ENCODE measurements around the gene GYG1. TPM values are rescaled to one million over a fixed set of nuclear protein-coding genes. Genes with fewer than 3 reads are reported as not detected.

Gene GYG1
- total RNA-seq, 1 donor from 2014 or later = 44.8 TPM

DNA sequence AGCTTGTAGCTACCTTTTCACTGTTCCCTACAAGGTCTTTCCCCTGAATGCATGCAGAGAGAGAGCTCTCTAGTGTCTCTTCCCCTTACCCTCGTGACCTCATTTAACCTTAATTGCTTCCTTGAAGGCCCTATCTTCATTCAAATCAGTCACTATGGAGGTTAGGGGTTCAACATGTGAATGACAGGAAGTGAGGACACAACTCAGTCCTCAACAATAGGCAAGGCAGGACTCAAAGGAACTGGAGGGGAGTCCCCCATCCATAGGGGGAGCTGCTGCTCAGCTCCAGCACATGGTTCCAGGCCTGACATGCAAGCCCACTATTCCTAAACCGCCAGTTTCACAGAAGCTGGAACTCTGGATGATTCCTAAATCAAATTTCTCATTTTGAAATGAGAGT is 33.8 kb upstream of the GYG1 start:
- peaks cover 10% of the 10 kb centered on the region for H3K27me3 Mint-ChIP-seq (ENCODE audit: unreplicated experiment)

DNA sequence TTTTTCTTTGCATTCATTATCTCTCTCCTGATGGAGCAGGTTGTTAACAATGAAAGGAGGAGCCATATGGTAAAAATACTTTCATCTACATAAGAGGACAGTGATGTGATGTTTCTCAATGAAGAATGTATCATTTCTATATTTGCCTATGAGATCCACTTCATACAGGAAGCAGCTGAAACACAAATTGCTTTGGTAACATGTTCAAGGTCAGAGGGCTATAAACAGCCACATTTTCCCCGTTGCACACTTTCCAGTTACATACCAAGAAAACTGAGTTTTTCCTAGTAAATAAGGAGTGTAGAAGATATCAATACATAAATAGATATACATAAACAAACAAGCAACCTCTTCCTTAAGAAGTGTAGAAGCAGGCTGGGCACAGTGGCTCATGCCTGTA is 32.6 kb upstream of the GYG1 start:
- H3K27me3 Mint-ChIP-seq (ENCODE audit: unreplicated experiment) = peaks cover 13% of the 10 kb centered on the region
- TF ChIP-seq, protein P1, sequence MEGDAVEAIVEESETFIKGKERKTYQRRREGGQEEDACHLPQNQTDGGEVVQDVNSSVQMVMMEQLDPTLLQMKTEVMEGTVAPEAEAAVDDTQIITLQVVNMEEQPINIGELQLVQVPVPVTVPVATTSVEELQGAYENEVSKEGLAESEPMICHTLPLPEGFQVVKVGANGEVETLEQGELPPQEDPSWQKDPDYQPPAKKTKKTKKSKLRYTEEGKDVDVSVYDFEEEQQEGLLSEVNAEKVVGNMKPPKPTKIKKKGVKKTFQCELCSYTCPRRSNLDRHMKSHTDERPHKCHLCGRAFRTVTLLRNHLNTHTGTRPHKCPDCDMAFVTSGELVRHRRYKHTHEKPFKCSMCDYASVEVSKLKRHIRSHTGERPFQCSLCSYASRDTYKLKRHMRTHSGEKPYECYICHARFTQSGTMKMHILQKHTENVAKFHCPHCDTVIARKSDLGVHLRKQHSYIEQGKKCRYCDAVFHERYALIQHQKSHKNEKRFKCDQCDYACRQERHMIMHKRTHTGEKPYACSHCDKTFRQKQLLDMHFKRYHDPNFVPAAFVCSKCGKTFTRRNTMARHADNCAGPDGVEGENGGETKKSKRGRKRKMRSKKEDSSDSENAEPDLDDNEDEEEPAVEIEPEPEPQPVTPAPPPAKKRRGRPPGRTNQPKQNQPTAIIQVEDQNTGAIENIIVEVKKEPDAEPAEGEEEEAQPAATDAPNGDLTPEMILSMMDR (IDR thresholded peaks at IDR 0.05; ENCODE audit: unreplicated experiment) = no peak
- no peaks in the 10 kb centered on the region for H3K36me3 Mint-ChIP-seq (ENCODE audit: low read depth, unreplicated experiment)
- H3K4me1 Mint-ChIP-seq (ENCODE audit: unreplicated experiment) = peaks cover 16% of the 10 kb centered on the region
- H3K27ac Mint-ChIP-seq (ENCODE audit: unreplicated experiment) = no peak overlapping the region
- no peak for DNase-seq (ENCODE audit: low spot score)
- no peaks in the 10 kb centered on the region for H3K9me3 Mint-ChIP-seq (ENCODE audit: unreplicated experiment)
- H3K4me3 Mint-ChIP-seq (ENCODE audit: unreplicated experiment) = no peak overlapping the region

More for the DNA sequence above, 33.8 kb upstream of the GYG1 start:
- no peaks in the 10 kb centered on the region for H3K36me3 Mint-ChIP-seq (ENCODE audit: low read depth, unreplicated experiment)
- no peaks in the 10 kb centered on the region for H3K9me3 Mint-ChIP-seq (ENCODE audit: unreplicated experiment)
- no peak overlapping the region for H3K27ac Mint-ChIP-seq (ENCODE audit: unreplicated experiment)
- no peak overlapping the region for H3K4me3 Mint-ChIP-seq (ENCODE audit: unreplicated experiment)
- TF ChIP-seq, protein P1 (IDR thresholded peaks at IDR 0.05; ENCODE audit: unreplicated experiment) = peak; percentile 26
- peak; percentile 41 for DNase-seq (ENCODE audit: low spot score)
- peaks cover 16% of the 10 kb centered on the region for H3K4me1 Mint-ChIP-seq (ENCODE audit: unreplicated experiment)

DNA sequence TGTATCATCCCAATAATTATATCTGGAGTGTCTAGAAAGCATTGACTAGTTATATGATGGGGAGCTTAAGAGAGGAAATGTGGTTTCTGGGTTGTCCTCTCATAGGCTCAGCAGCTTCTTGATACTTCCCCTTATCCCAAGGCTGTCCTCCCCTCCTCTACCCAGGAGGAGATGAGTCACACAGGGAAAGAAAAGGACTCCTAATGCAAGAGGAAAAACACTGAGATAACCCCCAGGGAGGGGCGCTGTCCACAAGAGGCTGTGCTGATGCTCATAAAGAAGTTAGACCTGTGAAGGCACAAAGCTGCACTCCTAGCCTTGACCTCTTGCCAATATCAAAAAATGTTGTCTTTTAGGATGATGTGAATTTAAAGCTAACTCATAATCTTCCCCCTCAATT is 28.8 kb upstream of the GYG1 start:
- H3K27ac Mint-ChIP-seq (ENCODE audit: unreplicated experiment) = no peak overlapping the region
- H3K27me3 Mint-ChIP-seq (ENCODE audit: unreplicated experiment) = peaks cover 10% of the 10 kb centered on the region
- no peaks in the 10 kb centered on the region for H3K9me3 Mint-ChIP-seq (ENCODE audit: unreplicated experiment)
- TF ChIP-seq, protein P1 (IDR thresholded peaks at IDR 0.05; ENCODE audit: unreplicated experiment) = no peak
- DNase-seq (ENCODE audit: low spot score) = peak; percentile 31
- no peak overlapping the region for H3K4me3 Mint-ChIP-seq (ENCODE audit: unreplicated experiment)
- H3K4me1 Mint-ChIP-seq (ENCODE audit: unreplicated experiment) = peaks cover 2% of the 10 kb centered on the region
- no peaks in the 10 kb centered on the region for H3K36me3 Mint-ChIP-seq (ENCODE audit: low read depth, unreplicated experiment)

DNA sequence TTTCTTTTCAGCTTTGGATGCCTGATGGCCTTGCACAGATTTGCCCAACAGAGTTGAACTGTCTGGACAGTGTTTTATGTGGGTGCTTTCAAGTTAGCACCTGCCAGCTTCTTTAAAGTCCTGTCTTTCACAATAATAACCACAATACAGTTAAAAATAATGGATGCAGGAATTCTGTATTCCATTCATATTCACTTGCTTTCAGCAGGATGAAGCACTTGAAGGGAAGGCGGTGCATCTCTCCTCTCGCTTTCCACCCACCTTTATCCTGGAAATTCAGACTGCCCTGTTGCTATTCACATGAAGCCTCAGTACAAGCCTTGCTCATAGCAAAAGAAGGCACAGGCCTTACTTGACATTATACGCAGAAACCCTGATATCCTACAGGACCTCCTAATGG is 26.5 kb upstream of the GYG1 start:
- no peak for DNase-seq (ENCODE audit: low spot score)
- Mint-ChIP-seq H3K9me3 (ENCODE audit: unreplicated experiment) (no peaks in the 10 kb centered on the region), H3K4me1 (ENCODE audit: unreplicated experiment) (no peaks in the 10 kb centered on the region), H3K27me3 (ENCODE audit: unreplicated experiment) (peaks cover 5% of the 10 kb centered on the region), H3K4me3 (ENCODE audit: unreplicated experiment) (no peak overlapping the region), H3K27ac (ENCODE audit: unreplicated experiment) (no peak overlapping the region), H3K36me3 (ENCODE audit: low read depth, unreplicated experiment) (no peaks in the 10 kb centered on the region)
- TF ChIP-seq, protein P1 (IDR thresholded peaks at IDR 0.05; ENCODE audit: unreplicated experiment) = no peak

DNA sequence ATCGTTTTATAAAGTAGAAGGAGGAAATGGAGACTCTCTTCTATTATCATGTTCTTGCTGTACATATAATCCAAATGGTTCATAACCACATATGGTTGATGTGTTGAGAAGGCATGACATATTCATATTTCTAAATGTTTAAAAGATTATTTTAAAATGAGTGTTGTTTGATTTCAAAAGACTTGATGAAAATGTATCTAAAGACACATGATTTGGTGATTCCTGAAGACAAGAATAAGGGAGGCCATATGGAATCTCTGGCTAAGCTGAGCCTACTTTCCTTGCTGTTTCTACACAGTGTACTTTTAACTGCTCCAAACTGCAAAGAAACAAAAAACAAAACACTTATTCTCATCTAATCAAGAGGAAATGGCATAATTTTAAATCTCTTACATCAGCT is 23.0 kb upstream of the GYG1 start:
- Mint-ChIP-seq H3K4me3 (ENCODE audit: unreplicated experiment) (no peak overlapping the region), H3K4me1 (ENCODE audit: unreplicated experiment) (no peaks in the 10 kb centered on the region), H3K27me3 (ENCODE audit: unreplicated experiment) (peaks cover under 1% of the 10 kb centered on the region), H3K36me3 (ENCODE audit: low read depth, unreplicated experiment) (no peaks in the 10 kb centered on the region), H3K27ac (ENCODE audit: unreplicated experiment) (no peak overlapping the region), H3K9me3 (ENCODE audit: unreplicated experiment) (no peaks in the 10 kb centered on the region)
- DNase-seq (ENCODE audit: low spot score) = no peak
- TF ChIP-seq, protein P1 (IDR thresholded peaks at IDR 0.05; ENCODE audit: unreplicated experiment) = no peak

All from endothelial cell (in vitro differentiated cells).